Neural progenitor cell (in vitro differentiated cells): ENCODE data around the gene ASCC2.

Source experiments
- CTCF ChIP-seq: fragments of 200-600 bp; sonication (generic); IDR thresholded peaks from 2 replicates; pipeline ENCODE4 v1.5.1; 2017; ENCODE audit warnings: antibody characterized with exemption, mild to moderate bottlenecking
- EZH2 ChIP-seq: fragments of 200-600 bp; sonication (generic); IDR thresholded peaks from 2 replicates; pipeline ENCODE4 v1.6.1; 2017; ENCODE audit warnings: antibody characterized with exemption, mild to moderate bottlenecking, moderate library complexity

GRCh38 chr22:29816980-29817379 is 21.1 kb downstream of the ASCC2 start:
- TF ChIP-seq CTCF (no peak), EZH2 (no peak)
